HG03442 (cell line): ENCODE measurements around the gene ARAP1.
A peak's percentile ranks its signal among the peaks of the same experiment; 100 is the strongest.

Experiments used
- ATAC-seq: cut with Tn5 transposase; IDR thresholded peaks from one replicate; pipeline ENCODE4 v1.9.1; 2021; ENCODE audit warnings: mild to moderate bottlenecking, moderate library complexity; ENCODE audit not compliant: unreplicated experiment

ARAP1 gene

GRCh38 chr11:72744474-72744873, 7.7 kb downstream of the ARAP1 start:
- ATAC-seq, result no peak

- ATAC-seq, result peak; percentile 44
These were observed 8.6 kb downstream of the ARAP1 start for GRCh38 chr11:72743321-72744221.

- no peak for ATAC-seq
These were observed 9.5 kb downstream of the ARAP1 start for GRCh38 chr11:72742513-72743320.

- no peak for ATAC-seq
These were observed 10.2 kb downstream of the ARAP1 start for GRCh38 chr11:72741849-72742512.

- no peak for ATAC-seq
These were observed 10.8 kb downstream of the ARAP1 start for GRCh38 chr11:72741429-72741833.

GRCh38 chr11:72740562-72741428, 11.4 kb downstream of the ARAP1 start:
- ATAC-seq, result no peak

- no peak for ATAC-seq
These were observed 12.2 kb downstream of the ARAP1 start for GRCh38 chr11:72740060-72740424.

- no peak for ATAC-seq
These were observed 12.8 kb downstream of the ARAP1 start for GRCh38 chr11:72739240-72740059.

- peak; percentile 39 for ATAC-seq
These were observed 13.7 kb downstream of the ARAP1 start for GRCh38 chr11:72738199-72739141.

GRCh38 chr11:72737336-72737735, 14.9 kb downstream of the ARAP1 start:
- ATAC-seq, result no peak

- no peak for ATAC-seq
These were observed 15.6 kb downstream of the ARAP1 start for GRCh38 chr11:72736452-72737069.

GRCh38 chr11:72735495-72736027, 16.6 kb downstream of the ARAP1 start:
- ATAC-seq, result no peak

GRCh38 chr11:72732329-72732728, 19.9 kb downstream of the ARAP1 start:
- no peak for ATAC-seq

GRCh38 chr11:72730737-72731136, 21.5 kb downstream of the ARAP1 start:
- ATAC-seq, result no peak

GRCh38 chr11:72730243-72730642, 22.0 kb downstream of the ARAP1 start:
- no peak for ATAC-seq

- ATAC-seq, result no peak
These were observed 24.7 kb downstream of the ARAP1 start for GRCh38 chr11:72727521-72727920.

- ATAC-seq, result no peak
These were observed 25.7 kb downstream of the ARAP1 start for GRCh38 chr11:72726266-72727220.
